CD14-positive monocyte (primary cell): ENCODE data around the gene IL15RA. TPM values are rescaled to one million over a fixed set of nuclear protein-coding genes. Genes with fewer than 3 reads are reported as not detected.

Source experiments
- DNase-seq, 3 donors: peaks; one replicate each; pipeline ENCODE4 v3.0.0-alpha.2; 2011 to 2022
- H2AFZ ChIP-seq: 2 replicates; pipeline ENCODE4 v1.6.0; 2012; ENCODE audit warnings: mild to moderate bottlenecking, low read depth, low read length, inconsistent platforms; ENCODE audit not compliant: insufficient read depth, poor library complexity, severe bottlenecking
- H3K27ac ChIP-seq, 2 donors: 1 replicate in 1 of 2; 2 replicates in 1 of 2; pipeline ENCODE4 v1.5.1; 2012 to 2013; ENCODE audit warnings: low read length in 2 of 2, control low read depth in 1 of 2, inconsistent platforms in 1 of 2, low read depth in 1 of 2, mild to moderate bottlenecking in 1 of 2
- H3K27me3 ChIP-seq, 2 donors: one replicate each; pipeline versions ENCODE4 v1.6.0 to v1.6.1; 2011 to 2013; ENCODE audit warnings: low read length in 2 of 2; ENCODE audit not compliant: control insufficient read depth in 2 of 2, insufficient read depth in 2 of 2
- H3K36me3 ChIP-seq, 2 donors: replicated peaks in 1 of 2; 1 replicate in 1 of 2; 2 replicates in 1 of 2; pipeline versions ENCODE4 v1.5.1 to v1.6.1; 2012 to 2013; ENCODE audit warnings: low read length in 2 of 2, control low read depth in 1 of 2, inconsistent platforms in 1 of 2, mild to moderate bottlenecking in 1 of 2; ENCODE audit not compliant: insufficient read depth in 2 of 2, control insufficient read depth in 1 of 2
- H3K4me1 ChIP-seq, 2 donors: 1 replicate in 1 of 2; 2 replicates in 1 of 2; pipeline versions ENCODE4 v1.5.1 to v1.6.1; 2012 to 2013; ENCODE audit warnings: low read length in 2 of 2, control low read depth in 1 of 2, inconsistent platforms in 1 of 2, mild to moderate bottlenecking in 1 of 2, moderate library complexity in 1 of 2; ENCODE audit not compliant: insufficient read depth in 2 of 2, control insufficient read depth in 1 of 2
- H3K4me2 ChIP-seq: replicated peaks from 2 replicates; pipeline ENCODE3; 2012; ENCODE audit warnings: low read length, moderate library complexity, mild to moderate bottlenecking; ENCODE audit not compliant: poor library complexity, severe bottlenecking; ENCODE audit errors: extremely low read depth
- H3K4me3 ChIP-seq, 3 experiments: fragments of 200-600 bp in 1 of 3; sonication (generic) in 1 of 3; replicated peaks in 1 of 3; 1 replicate in 2 of 3; 2 replicates in 1 of 3; pipeline ENCODE4 v1.5.1; 2011 to 2013; ENCODE audit warnings: low read length in 3 of 3, mild to moderate bottlenecking in 3 of 3, control low read depth in 2 of 3, low read depth in 2 of 3, inconsistent platforms in 1 of 3, moderate library complexity in 1 of 3
- H3K79me2 ChIP-seq: 2 replicates; pipeline ENCODE4 v1.6.0; 2012; ENCODE audit warnings: mild to moderate bottlenecking, control low read depth, inconsistent platforms, low read length, moderate library complexity; ENCODE audit not compliant: insufficient read depth
- H3K9ac ChIP-seq: 2 replicates; pipeline ENCODE4 v1.6.0; 2017; ENCODE audit warnings: low read length, mild to moderate bottlenecking; ENCODE audit not compliant: insufficient read depth, poor library complexity, severe bottlenecking
- H3K9me3 ChIP-seq, 2 donors: replicated peaks in 1 of 2; 1 replicate in 1 of 2; 2 replicates in 1 of 2; pipeline versions ENCODE4 v1.5.1 to v1.6.1; 2012 to 2013; ENCODE audit warnings: low read length in 2 of 2, control low read depth in 1 of 2; ENCODE audit not compliant: control insufficient read depth in 1 of 2, insufficient read depth in 1 of 2
- H4K20me1 ChIP-seq: 2 replicates; pipeline ENCODE4 v1.6.0; 2012; ENCODE audit warnings: mild to moderate bottlenecking, low read length, control low read depth, moderate library complexity; ENCODE audit not compliant: insufficient read depth
- H3K27ac Mint-ChIP-seq, 7 donors: one replicate each; pipeline ENCODE4 v1.8.0; 2020; ENCODE audit warnings: mild to moderate bottlenecking in 7 of 7, mixed read lengths in 7 of 7, moderate library complexity in 6 of 7, inconsistent platforms in 2 of 7
- H3K27me3 Mint-ChIP-seq, 3 donors: one replicate each; pipeline ENCODE4 v1.8.0; 2021 to 2022; ENCODE audit warnings: low read depth in 3 of 3, mild to moderate bottlenecking in 3 of 3, mixed read lengths in 3 of 3, moderate library complexity in 3 of 3, inconsistent platforms in 1 of 3
- H3K36me3 Mint-ChIP-seq, 2 donors: one replicate each; pipeline ENCODE4 v1.8.0; 2020; ENCODE audit warnings: mixed read lengths in 2 of 2, inconsistent platforms in 1 of 2, mild to moderate bottlenecking in 1 of 2
- H3K4me1 Mint-ChIP-seq: one replicate; pipeline ENCODE4 v1.8.0; 2020; ENCODE audit warnings: mild to moderate bottlenecking, mixed read lengths
- H3K4me3 Mint-ChIP-seq, 2 donors: one replicate each; pipeline ENCODE4 v1.8.0; 2020; ENCODE audit warnings: mild to moderate bottlenecking in 2 of 2, mixed read lengths in 2 of 2, moderate library complexity in 1 of 2
- H3K9me3 Mint-ChIP-seq, 7 donors: one replicate each; pipeline ENCODE4 v1.8.0; 2020 to 2022; ENCODE audit warnings: mixed read lengths in 7 of 7, mild to moderate bottlenecking in 6 of 7, moderate library complexity in 6 of 7, inconsistent platforms in 2 of 7
- WGBS: methylation state at CpG from one replicate; pipeline ENCODE4 v1.1.5; 2013; ENCODE audit warnings: missing lambda C conversion rate; ENCODE audit not compliant: insufficient coverage; 5-methylcytosine and 5-hydroxymethylcytosine counted together
- intact Hi-C, 2 donors: fragments of 100-400 bp; cut with micrococcal nuclease; formaldehyde crosslinking; loops; one replicate each; pipeline versions ENCODE4 v1.15.0 to v1.15.1; 2023
- polyA plus RNA-seq, 3 donors: library from polyadenylated mRNA; depleted of rRNA in 1 of 3; unstranded in 2 of 3; stranded (reverse) in 1 of 3; fragments of 300-500 nt in 2 of 3; fragments of >200 nt in 1 of 3; fragmentation: Illumina TruSeq in 2 of 3; gene quantifications; 1 replicate in 2 of 3; 2 replicates in 1 of 3; pipeline ENCODE4 v1.2.3, GENCODE V29; 2012 to 2021
- small RNA-seq: library from RNA; depleted of rRNA; stranded (forward); fragments of <200 nt; gene quantifications from one replicate; pipeline ENCODE3, GENCODE V24; 2012; ENCODE audit warnings: low read depth; ENCODE audit not compliant: insufficient read length
- TF ChIP-seq, protein P1 (sequence below): fragments of 200-600 bp; IDR thresholded peaks from one replicate; pipeline ENCODE4 v1.8.0; 2022; ENCODE audit warnings: antibody characterized with exemption, mild to moderate bottlenecking

Gene IL15RA
- polyA plus RNA-seq, 3 donors, result 12.4 to 23.1 (median 12.6) TPM

DNA sequence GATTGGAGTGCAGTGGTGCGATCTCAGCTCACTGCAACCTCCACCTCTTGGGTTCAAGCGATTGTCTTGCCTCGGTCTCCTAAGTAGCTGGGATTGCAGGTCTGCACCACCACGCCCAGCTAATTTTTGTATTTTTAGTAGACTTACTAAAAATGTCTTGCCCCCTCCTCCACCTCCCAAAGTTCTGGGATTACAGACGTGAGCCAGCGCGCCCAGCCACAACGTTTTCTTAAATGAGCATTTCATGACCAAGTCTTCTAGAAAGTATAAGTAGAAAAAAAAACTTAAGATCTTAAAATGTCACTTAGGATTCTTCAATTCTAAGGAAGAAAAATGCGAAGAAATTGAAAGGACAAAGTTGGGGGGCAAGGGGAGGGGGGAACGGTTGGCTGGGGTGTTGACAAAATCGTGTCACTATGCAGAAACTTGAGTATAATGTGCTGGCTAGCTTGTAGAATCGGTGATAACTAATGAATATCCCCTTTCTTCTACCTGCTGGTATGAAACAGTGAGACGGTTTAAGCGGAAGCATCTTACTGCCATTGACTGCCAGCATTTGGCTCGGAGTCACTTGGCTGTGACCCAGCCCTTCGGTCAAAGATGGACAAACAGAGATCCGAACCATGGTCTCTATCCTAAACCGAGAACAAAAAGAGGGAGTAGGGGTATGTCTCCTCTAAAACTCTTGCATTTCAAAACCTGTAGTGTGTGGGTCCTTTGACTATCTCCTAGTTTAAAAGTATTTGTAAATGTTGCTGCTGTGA, 74.7 kb downstream of the IL15RA start:
- H3K27ac Mint-ChIP-seq, result peak overlapping the region in 1 of 7 donors; percentile 67
- TF ChIP-seq, protein P1, sequence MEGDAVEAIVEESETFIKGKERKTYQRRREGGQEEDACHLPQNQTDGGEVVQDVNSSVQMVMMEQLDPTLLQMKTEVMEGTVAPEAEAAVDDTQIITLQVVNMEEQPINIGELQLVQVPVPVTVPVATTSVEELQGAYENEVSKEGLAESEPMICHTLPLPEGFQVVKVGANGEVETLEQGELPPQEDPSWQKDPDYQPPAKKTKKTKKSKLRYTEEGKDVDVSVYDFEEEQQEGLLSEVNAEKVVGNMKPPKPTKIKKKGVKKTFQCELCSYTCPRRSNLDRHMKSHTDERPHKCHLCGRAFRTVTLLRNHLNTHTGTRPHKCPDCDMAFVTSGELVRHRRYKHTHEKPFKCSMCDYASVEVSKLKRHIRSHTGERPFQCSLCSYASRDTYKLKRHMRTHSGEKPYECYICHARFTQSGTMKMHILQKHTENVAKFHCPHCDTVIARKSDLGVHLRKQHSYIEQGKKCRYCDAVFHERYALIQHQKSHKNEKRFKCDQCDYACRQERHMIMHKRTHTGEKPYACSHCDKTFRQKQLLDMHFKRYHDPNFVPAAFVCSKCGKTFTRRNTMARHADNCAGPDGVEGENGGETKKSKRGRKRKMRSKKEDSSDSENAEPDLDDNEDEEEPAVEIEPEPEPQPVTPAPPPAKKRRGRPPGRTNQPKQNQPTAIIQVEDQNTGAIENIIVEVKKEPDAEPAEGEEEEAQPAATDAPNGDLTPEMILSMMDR, result no peak

More for the DNA sequence above, 74.7 kb downstream of the IL15RA start:
- Histone ChIP-seq H3K27me3 (no peaks in the 10 kb centered on the region), H3K9ac (no peak overlapping the region), H3K4me2 (no peak overlapping the region), H2AFZ (no peak overlapping the region), H3K9me3 (peaks cover 5 to 6% of the 10 kb centered on the region in 2 donors), H4K20me1 (peaks cover 45% of the 10 kb centered on the region), H3K36me3 (peaks cover 16 to 45% of the 10 kb centered on the region in 2 donors), H3K27ac (no peak overlapping the region), H3K79me2 (peaks cover 17% of the 10 kb centered on the region), H3K4me1 (no peaks in the 10 kb centered on the region), H3K4me3 (no peak overlapping the region)
- peaks cover 39 to 44% of the 10 kb centered on the region in 2 donors for H3K36me3 Mint-ChIP-seq
- intact Hi-C loops, result no loop called here
- no peaks in the 10 kb centered on the region for H3K4me1 Mint-ChIP-seq
- peaks cover 2 to 10% (median 7%) of the 10 kb centered on the region in 7 donors for H3K9me3 Mint-ChIP-seq
- H3K4me3 Mint-ChIP-seq, result no peak overlapping the region
- H3K27me3 Mint-ChIP-seq, result peaks cover 0 to 2% (median 0%) of the 10 kb centered on the region in 3 donors
- WGBS, result 97% methylated on average over 6 of the region's 18 CpGs
- DNase-seq, result no peak

Small RNA genes within 50 kb of the gene (small RNA-seq; reads per million reads assigned to genes)
- gene RF00397, result not detected

Other genes with a start within 250 kb of the IL15RA start
- 100 to 1,000 TPM; 100 to 320 (median 316) TPM for gene GDI2, start 164.1 kb downstream of the IL15RA start, polyA plus RNA-seq
- gene ANKRD16, start 87.7 kb downstream of the IL15RA start, polyA plus RNA-seq, result 1 to 10 TPM; 1.4 to 2.9 (median 2.1) TPM
- 10 to 100 TPM; 33.9 to 73.3 (median 48.3) TPM for gene FBH1, start 87.3 kb downstream of the IL15RA start, polyA plus RNA-seq
- under 1 TPM in 1 of 3 donors, not detected in 2; 0.06 TPM for gene IL2RA, start 84.8 kb upstream of the IL15RA start, polyA plus RNA-seq
- 10 to 100 TPM; 37.2 to 51.4 (median 44.5) TPM for gene RBM17, start 111.5 kb upstream of the IL15RA start, polyA plus RNA-seq
- gene PFKFB3, start 225.4 kb upstream of the IL15RA start, polyA plus RNA-seq, result 100 to 1,000 TPM in 1 of 3 donors, 10 to 100 TPM in 2; 12.2 to 101 (median 15.8) TPM